Breast epithelium (tissue), 3 donors: Measurements from ENCODE around the gene ATRAID.

Experiments
- POLR2AphosphoS5 ChIP-seq, 3 donors: sonication (generic); formaldehyde crosslinking; IDR thresholded peaks; one replicate each; pipeline ENCODE4 v1.6.1; 2017; ENCODE audit warnings: antibody characterized with exemption in 3 of 3
- TF ChIP-seq, protein P1 (sequence below), 3 donors: fragments of 450-650 bp; IDR thresholded peaks; one replicate each; pipeline ENCODE4 v1.5.1; 2016 to 2017; ENCODE audit warnings: antibody characterized with exemption in 3 of 3, mild to moderate bottlenecking in 3 of 3, moderate library complexity in 3 of 3

DNA sequence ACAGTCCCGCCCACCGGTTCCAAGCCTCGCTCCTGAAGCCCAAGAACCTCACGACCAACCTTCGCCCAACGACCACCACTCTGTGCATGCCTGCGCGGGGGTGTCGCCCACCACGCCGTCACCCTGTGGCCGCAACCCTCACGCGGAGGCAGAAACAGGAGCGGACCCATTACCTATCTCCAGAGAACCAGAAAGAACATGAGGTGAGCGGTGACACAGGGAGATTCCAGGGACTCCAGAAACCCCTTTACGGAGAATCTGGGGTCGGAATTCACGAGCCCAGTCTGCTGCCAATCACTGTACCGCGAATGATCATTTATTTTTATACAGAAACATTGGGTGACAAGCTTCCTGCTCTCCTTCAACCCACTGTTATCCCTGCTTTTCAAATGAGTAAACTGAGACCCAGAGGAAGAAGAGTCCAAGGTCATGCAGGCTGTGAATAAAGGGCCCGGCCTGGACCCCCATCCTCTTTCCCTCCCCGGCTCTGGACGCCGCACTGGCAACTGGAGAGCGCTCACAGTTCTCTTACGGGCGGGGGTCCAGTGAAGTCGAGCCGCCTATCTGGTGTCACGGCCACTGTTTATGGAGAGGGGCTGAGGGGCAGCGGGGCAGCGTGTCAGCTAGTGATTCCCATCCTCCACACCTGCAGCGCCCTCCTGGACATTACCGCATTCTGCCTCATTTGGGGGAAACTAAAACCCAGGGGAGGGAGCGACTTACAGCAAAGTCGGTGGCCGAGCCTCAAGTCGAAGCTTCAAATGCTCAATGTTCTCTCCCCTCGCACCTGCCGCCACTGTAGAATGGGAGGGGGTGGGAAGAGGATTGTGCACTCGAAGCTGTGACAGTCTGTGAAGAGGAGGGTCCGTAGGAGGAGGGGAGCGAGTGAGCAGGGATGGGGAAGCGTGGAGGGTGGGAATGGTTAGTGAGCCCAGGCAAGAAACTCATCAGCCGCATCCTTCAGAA, 51.7 kb downstream of the ATRAID start:
- TF ChIP-seq, protein P1, sequence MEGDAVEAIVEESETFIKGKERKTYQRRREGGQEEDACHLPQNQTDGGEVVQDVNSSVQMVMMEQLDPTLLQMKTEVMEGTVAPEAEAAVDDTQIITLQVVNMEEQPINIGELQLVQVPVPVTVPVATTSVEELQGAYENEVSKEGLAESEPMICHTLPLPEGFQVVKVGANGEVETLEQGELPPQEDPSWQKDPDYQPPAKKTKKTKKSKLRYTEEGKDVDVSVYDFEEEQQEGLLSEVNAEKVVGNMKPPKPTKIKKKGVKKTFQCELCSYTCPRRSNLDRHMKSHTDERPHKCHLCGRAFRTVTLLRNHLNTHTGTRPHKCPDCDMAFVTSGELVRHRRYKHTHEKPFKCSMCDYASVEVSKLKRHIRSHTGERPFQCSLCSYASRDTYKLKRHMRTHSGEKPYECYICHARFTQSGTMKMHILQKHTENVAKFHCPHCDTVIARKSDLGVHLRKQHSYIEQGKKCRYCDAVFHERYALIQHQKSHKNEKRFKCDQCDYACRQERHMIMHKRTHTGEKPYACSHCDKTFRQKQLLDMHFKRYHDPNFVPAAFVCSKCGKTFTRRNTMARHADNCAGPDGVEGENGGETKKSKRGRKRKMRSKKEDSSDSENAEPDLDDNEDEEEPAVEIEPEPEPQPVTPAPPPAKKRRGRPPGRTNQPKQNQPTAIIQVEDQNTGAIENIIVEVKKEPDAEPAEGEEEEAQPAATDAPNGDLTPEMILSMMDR (IDR thresholded peaks at IDR 0.05): no peak
- no peak for TF ChIP-seq POLR2AphosphoS5 (IDR thresholded peaks at IDR 0.05)
